T-helper 22 cell (primary cell): ENCODE results near the gene IL18BP.
A peak's percentile ranks its signal among the peaks of the same experiment; 100 is the strongest.

Source experiments
- DNase-seq: peaks from one replicate; pipeline ENCODE4 v3.0.0-alpha.2; 2020; ENCODE audit warnings: low read depth

Gene IL18BP

GRCh38 chr11:72012897-72013721 lies 14.4 kb downstream of the IL18BP start:
- DNase-seq = no peak

GRCh38 chr11:72013765-72014711 lies 15.3 kb downstream of the IL18BP start:
- DNase-seq = no peak

DNA sequence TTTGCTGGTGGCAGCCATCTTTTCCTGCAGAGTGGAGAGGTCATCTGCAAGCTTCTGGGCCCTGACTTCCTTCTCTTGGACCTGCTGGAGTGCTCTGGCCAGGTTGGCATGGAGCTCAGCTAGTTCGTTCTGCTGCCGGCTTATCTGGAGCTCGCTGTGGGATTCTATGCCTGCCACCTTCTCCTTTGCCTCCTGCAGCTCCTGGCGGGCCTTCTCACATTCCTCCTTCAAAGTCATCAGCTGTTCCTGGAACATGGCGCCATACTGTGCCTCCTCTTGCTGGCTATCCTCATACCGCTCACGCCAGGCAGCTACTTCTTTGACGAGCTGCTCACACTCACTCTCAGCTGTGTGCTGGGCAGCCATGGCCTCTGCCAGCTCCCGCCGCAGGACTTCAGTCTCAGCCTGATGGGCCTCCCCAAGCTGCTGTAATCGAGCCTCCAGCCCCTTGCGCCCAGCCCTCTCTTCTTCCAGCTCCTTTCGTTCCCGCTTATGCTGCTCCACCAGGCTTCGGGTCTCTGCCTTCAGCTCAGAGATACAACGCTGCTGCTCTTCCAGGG lies 16.1 kb downstream of the IL18BP start:
- no peak for DNase-seq

GRCh38 chr11:72015511-72016061 lies 16.9 kb downstream of the IL18BP start:
- DNase-seq = no peak

GRCh38 chr11:72018171-72018570 lies 19.5 kb downstream of the IL18BP start:
- no peak for DNase-seq

GRCh38 chr11:72023335-72023734 lies 24.6 kb downstream of the IL18BP start:
- DNase-seq = no peak

DNA sequence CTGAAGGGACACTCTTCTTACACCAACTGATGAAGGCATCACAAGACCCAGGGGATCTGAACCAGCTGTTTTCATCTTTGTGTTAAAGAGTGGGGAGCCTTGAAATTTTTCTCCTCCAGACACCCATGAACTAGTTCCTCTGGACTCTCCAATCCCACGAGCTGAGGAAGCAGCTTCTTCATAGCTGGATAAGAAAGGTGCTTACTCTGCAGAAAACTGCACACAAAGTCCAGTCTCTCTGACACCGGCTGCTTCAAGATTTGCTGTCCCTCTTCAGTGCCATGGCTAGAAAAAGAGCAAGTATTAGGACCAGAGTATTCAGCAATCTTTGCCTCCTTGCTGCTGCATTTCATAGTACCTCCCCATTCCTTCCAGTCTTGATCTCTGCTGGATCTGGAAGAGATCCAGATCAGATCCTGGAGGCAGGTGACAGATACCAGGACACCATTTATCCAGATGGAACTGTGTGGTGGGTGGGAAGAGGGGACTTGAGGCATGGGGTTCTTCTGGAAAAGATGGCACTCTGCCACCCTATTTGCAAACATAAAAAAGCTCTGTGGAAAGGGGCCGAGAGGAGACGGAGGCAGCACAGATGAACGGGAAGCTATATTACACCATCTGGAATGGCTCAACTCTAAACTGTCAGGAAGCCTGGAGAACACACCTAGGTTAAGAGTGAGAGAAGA lies 25.5 kb downstream of the IL18BP start:
- DNase-seq = no peak

GRCh38 chr11:72026090-72026489 lies 27.4 kb downstream of the IL18BP start:
- no peak for DNase-seq

DNA sequence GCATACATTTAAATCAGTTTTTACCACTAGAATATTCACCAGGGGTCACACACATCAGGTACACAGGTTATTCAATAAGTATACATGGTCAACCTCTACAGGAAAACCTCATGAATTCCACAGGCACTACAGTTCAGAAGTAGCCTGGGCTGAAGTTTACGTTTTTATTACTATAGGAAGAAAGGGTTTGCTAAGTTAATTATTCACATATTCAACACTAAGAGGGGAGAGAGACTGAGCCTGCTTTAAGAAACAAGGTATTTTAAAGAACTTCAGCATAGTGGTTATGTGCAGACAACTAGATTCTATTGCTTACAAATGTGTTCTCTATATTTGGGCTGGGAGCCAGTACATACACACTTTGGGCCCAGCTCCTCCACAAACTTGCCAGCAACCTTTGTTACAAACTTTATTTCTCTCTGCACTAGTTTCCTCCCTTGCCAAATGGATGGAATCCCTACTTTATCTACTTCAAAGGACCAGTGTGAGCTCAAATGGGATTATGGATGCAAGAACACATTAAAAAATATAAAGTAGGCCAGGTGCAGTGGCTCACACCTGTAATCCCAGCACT lies 31.9 kb downstream of the IL18BP start:
- no peak for DNase-seq

DNA sequence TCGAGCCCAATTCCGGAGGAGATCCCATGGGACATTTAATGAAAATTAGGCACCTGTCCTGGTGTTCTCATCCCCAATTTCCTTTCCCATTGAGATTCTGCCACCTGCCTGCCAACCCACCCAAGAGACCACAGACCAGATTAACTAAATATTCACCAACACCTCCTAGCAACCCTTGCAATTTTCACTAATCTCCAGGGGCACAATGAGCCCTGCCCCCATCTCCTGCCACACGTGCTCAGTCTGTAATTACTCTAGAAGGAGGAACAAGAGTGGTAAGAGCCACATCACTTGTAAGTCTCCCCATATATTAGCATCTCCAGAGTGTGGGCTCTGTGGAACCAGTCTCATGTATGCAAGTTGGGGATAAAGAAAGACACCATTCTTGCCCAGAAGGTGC lies 38.0 kb downstream of the IL18BP start:
- DNase-seq = no peak

- no peak for DNase-seq
Measured at GRCh38 chr11:72037554-72038311, 39.0 kb downstream of the IL18BP start.

DNA sequence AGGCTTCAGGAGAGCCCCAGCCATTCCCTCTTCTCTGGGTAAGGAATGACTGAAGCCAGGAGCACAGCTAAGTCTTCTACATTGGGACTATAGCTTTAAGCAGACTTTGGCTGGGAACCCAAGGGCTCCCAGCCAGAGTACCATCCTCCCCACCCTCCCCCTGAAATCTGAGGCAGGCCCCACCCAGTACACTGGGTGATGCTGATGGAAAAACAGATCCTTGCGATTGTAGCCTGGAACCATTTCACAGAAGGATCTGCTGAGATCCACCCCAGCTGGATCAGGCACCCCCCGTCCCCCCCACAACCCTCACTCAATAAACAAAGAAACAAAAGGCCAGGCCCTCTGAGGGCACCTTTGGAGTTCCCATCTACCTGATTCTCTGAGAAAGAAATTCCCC lies 39.8 kb downstream of the IL18BP start:
- DNase-seq = no peak

- no peak for DNase-seq
Measured at GRCh38 chr11:72039031-72039855, 40.5 kb downstream of the IL18BP start.

DNA sequence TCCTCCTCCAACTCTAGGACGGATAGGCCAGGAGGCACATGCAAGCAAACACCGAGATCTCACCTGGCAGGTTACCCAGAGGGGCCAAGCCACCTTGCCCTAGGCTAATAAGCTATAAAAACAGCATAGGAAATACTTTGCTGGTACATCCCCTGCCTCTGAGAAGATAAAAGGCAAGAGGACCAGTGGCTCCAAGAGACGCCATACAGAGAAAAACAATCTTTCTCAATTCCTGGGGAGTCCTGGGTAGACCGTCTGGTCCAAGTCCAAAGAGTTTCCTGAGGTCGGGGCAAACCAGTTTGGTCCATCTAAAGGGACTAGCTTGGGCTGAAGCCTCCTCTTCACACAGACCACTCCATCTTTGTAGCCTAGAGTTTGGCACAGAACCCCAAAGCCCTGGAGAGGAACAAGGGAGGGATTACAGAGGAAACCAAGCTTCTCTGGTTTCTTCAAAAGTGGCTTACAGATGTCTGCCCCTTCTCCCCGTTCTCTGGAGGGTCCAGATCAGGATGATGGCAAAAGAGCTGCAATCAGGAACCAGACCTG lies 41.2 kb downstream of the IL18BP start:
- DNase-seq = no peak

DNA sequence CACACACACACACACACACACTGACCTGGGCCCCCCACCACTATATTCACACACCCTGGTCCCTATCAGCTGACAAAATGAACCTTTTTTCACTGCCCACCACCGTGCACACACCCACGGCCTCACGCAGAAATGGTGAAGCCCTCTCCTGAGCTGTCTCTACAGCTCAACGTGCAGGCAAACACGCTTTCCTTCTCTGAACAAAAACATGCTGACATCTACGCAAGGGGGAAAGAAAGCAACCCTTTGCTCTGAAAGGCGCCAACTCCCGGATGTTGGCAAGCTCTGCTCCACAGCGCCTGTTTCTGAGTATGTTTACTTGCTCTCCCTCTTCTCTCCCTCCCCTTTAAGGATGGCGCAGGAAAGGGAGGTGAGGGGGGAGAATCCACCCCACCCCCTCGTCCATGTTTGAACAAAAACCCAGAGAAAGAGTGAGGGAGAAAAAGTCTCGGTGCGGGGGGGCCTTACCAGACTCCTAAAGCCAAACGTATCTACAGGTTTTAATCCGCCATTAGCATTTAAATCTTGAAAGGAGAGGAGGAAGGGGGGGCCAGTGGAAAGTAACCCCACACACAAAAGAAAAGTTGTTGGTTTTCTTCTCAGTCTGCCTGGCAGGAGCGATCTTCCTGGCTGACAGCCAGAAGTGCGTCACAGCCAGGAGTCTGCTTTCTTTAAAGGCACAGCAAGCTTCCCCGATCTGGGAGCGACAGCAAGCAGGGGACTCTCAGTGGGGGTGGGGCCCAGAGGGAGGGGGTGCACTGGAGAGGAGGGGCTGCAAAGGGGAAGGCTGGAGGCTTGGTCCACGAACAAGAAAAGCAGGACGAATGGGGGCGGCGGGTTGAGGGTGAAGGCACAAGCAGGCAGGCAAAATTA lies 42.0 kb downstream of the IL18BP start:
- peak; percentile 71 for DNase-seq

GRCh38 chr11:72041364-72042063 lies 42.8 kb downstream of the IL18BP start:
- DNase-seq = peak; percentile 17

DNA sequence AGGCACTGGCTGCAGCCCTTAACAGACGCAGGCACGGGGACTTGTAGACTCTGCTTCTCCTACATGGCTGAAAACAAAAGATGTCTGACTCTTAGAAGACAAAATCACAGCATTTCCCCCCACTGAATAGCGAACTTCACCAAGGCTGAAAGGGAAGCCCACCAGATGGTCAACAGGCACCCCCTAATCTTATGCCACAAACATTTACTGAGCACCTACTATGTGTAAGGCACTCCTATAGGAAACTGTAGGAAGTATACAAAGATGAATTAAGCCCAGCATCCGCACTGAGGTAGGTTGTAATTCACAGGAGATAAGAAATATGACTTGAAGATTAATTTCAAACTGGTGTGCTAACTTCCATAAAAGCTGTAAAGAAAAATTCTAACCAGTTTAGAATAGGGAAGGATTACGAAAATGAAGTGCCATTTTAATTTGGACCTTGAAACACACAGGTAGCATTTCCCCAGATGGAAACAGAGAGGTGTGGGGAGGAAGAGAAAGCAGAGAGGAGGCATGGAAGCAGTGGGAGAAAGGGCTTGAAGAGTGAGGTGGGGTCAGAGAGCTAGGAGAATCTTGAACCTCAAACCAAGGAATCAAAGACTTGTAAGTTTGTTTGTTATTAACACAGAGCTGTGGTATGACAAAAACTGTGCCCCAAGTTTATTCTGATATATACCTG lies 43.5 kb downstream of the IL18BP start:
- DNase-seq = no peak
